Astrocyte (in vitro differentiated cells and primary cell): Measurements from ENCODE around the gene ZFP91. TPM values are rescaled to one million over a fixed set of nuclear protein-coding genes. Genes with fewer than 3 reads are reported as not detected.

ENCODE experiments used
- DNase-seq: peaks from one replicate; pipeline ENCODE4 v3.0.0-alpha.2; 2010; ENCODE audit warnings: low read depth
- FAIRE-seq: peaks from 2 replicates; lab custom pipeline; 2011; peaks lifted over from hg19 to GRCh38; lab: Jason Lieb, UNC
- H2AFZ ChIP-seq: 2 replicates; pipeline ENCODE4 v1.6.0; 2012; ENCODE audit warnings: low read depth, low read length, inconsistent platforms
- H3K27ac ChIP-seq: 2 replicates; pipeline ENCODE4 v1.5.1; 2011; ENCODE audit warnings: low read depth, low read length, inconsistent platforms
- H3K27me3 ChIP-seq: 2 replicates; pipeline ENCODE4 v1.6.0; 2011; ENCODE audit warnings: low read length, inconsistent platforms; ENCODE audit not compliant: insufficient read depth
- H3K36me3 ChIP-seq: 2 replicates; pipeline ENCODE4 v1.5.1; 2011; ENCODE audit warnings: low read length, inconsistent platforms; ENCODE audit not compliant: insufficient read depth
- H3K4me1 ChIP-seq: 2 replicates; pipeline ENCODE4 v1.5.1; 2011; ENCODE audit warnings: low read length, inconsistent platforms; ENCODE audit not compliant: insufficient read depth
- H3K4me2 ChIP-seq: 2 replicates; pipeline ENCODE4 v1.6.0; 2012; ENCODE audit warnings: low read length, inconsistent platforms
- H3K4me3 ChIP-seq: 2 replicates; pipeline ENCODE4 v1.5.1; 2011; ENCODE audit warnings: low read depth, mild to moderate bottlenecking, low read length, inconsistent platforms; ENCODE audit not compliant: insufficient read depth
- H3K79me2 ChIP-seq: 2 replicates; pipeline ENCODE4 v1.6.0; 2012; ENCODE audit warnings: mild to moderate bottlenecking, low read length, inconsistent platforms; ENCODE audit not compliant: insufficient read depth
- H3K9ac ChIP-seq: 2 replicates; pipeline ENCODE4 v1.6.0; 2012; ENCODE audit warnings: mild to moderate bottlenecking, low read length, inconsistent platforms
- H3K9me3 ChIP-seq: 2 replicates; pipeline ENCODE4 v1.5.1; 2012; ENCODE audit warnings: low read depth, mild to moderate bottlenecking, low read length, inconsistent platforms; ENCODE audit not compliant: insufficient read depth
- H4K20me1 ChIP-seq: 2 replicates; pipeline ENCODE4 v1.6.0; 2012; ENCODE audit warnings: low read length, inconsistent platforms; ENCODE audit not compliant: insufficient read depth
- H3K27ac Mint-ChIP-seq: one replicate; pipeline ENCODE4 v1.8.0; 2021; ENCODE audit warnings: mild to moderate bottlenecking, mixed read lengths; ENCODE audit not compliant: unreplicated experiment
- H3K27me3 Mint-ChIP-seq: one replicate; pipeline ENCODE4 v1.8.0; 2021; ENCODE audit warnings: low read depth, mixed read lengths; ENCODE audit not compliant: unreplicated experiment
- H3K36me3 Mint-ChIP-seq: one replicate; pipeline ENCODE4 v1.8.0; 2021; ENCODE audit warnings: low read depth, mixed read lengths; ENCODE audit not compliant: unreplicated experiment
- H3K4me1 Mint-ChIP-seq: one replicate; pipeline ENCODE4 v1.8.0; 2021; ENCODE audit warnings: low read depth, mixed read lengths; ENCODE audit not compliant: unreplicated experiment
- H3K4me3 Mint-ChIP-seq: one replicate; pipeline ENCODE4 v1.8.0; 2021; ENCODE audit warnings: mild to moderate bottlenecking, moderate library complexity, mixed read lengths; ENCODE audit not compliant: unreplicated experiment
- H3K9me3 Mint-ChIP-seq: one replicate; pipeline ENCODE4 v1.8.0; 2021; ENCODE audit warnings: mild to moderate bottlenecking, mixed read lengths; ENCODE audit not compliant: unreplicated experiment
- CTCF ChIP-seq: IDR thresholded peaks from 2 replicates; pipeline ENCODE4 v1.5.1; 2011; ENCODE audit warnings: low read depth, mild to moderate bottlenecking, inconsistent platforms, low read length, moderate library complexity; ENCODE audit not compliant: insufficient read depth
- EZH2 ChIP-seq: IDR thresholded peaks from 2 replicates; pipeline ENCODE4 v1.6.1; 2012; ENCODE audit warnings: mild to moderate bottlenecking, low read length, inconsistent platforms; ENCODE audit not compliant: insufficient read depth
- total RNA-seq: library from RNA; stranded (reverse); gene quantifications from 2 replicates; pipeline ENCODE4 v1.2.1, GENCODE V29; 2021

ZFP91 gene
- total RNA-seq, 1 donor from 2014 or later: 40.1 TPM

- peaks cover 8% of the 10 kb centered on the region for H3K9me3 Mint-ChIP-seq
Measured at GRCh38 chr11:58641803-58642581, 63.1 kb downstream of the ZFP91 start.

DNA sequence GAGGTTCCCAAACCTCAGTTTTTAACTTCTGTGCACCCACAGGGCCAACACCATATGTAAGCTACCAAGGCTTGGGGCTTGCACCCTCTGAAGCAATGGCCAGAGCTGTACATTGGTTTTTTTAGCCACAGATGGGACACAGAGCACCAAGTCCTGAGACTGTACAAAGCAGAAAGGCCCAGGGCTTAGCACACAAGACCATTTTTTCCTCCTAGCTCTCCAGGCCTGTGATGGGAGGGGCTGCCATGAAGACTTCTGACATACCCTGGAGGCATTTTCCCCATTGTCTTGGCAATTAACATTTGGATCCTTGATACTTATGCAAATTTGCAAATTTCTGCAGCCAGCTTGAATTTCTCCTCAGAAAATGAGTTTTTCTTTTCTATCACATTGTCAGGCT lies 67.0 kb downstream of the ZFP91 start:
- Mint-ChIP-seq H3K4me3 (no peak overlapping the region), H3K36me3 (no peaks in the 10 kb centered on the region), H3K27ac (no peak overlapping the region), H3K4me1 (no peaks in the 10 kb centered on the region), H3K9me3 (peaks cover 8% of the 10 kb centered on the region), H3K27me3 (no peaks in the 10 kb centered on the region)
- Histone ChIP-seq H4K20me1 (no peaks in the 10 kb centered on the region), H3K4me3 (no peak overlapping the region), H2AFZ (no peak overlapping the region), H3K79me2 (no peaks in the 10 kb centered on the region), H3K4me1 (no peaks in the 10 kb centered on the region), H3K9me3 (no peaks in the 10 kb centered on the region), H3K9ac (no peak overlapping the region), H3K4me2 (no peak overlapping the region), H3K27ac (no peak overlapping the region), H3K27me3 (no peaks in the 10 kb centered on the region), H3K36me3 (no peaks in the 10 kb centered on the region)
- FAIRE-seq: no peak
- DNase-seq: no peak
- TF ChIP-seq CTCF: no peak
- no peak for TF ChIP-seq EZH2

More at GRCh38 chr11:58641803-58642581, 63.1 kb downstream of the ZFP91 start:
- no peak for TF ChIP-seq CTCF
- no peak for TF ChIP-seq EZH2
- no peak overlapping the region for H3K27ac ChIP-seq
- no peaks in the 10 kb centered on the region for H4K20me1 ChIP-seq
- H3K79me2 ChIP-seq: no peaks in the 10 kb centered on the region
- no peak overlapping the region for H3K4me3 Mint-ChIP-seq
- no peak for FAIRE-seq
- H3K4me1 Mint-ChIP-seq: no peaks in the 10 kb centered on the region
- H3K36me3 ChIP-seq: no peaks in the 10 kb centered on the region
- no peak for DNase-seq
- no peak overlapping the region for H2AFZ ChIP-seq
- H3K27me3 ChIP-seq: no peaks in the 10 kb centered on the region
- H3K4me1 ChIP-seq: no peaks in the 10 kb centered on the region
- no peak overlapping the region for H3K4me2 ChIP-seq
- no peaks in the 10 kb centered on the region for H3K36me3 Mint-ChIP-seq
- H3K27ac Mint-ChIP-seq: no peak overlapping the region
- no peaks in the 10 kb centered on the region for H3K9me3 ChIP-seq
- H3K4me3 ChIP-seq: no peak overlapping the region
- H3K9ac ChIP-seq: no peak overlapping the region
- H3K27me3 Mint-ChIP-seq: peaks cover 4% of the 10 kb centered on the region

DNA sequence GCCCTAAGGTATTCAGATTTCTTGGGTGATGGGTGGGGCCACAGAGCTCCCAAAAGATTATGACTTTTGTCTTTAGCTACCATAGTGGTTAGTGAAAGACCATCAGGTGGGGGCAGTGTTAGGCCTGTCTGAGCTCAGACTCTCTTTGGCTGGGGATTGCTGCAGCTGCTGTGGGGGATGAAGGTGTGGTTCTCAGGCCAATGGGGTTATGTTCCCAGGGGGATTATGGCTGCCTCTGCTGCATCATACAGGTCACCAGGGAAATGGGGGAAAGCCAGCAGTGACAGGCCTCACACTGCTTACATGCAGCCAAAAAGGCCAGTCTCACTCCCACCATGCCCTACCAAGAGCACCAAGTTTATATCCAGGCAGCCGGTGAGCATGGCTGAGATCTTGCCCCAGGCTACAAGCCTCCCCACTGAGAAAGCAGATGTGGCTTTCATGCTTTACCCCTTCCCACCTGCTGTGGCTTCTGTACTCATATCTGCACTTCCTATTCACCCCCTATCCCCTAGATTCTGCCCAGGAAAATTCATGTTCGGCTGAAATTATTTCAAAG lies 68.4 kb downstream of the ZFP91 start:
- no peak for FAIRE-seq
- H3K9me3 Mint-ChIP-seq: peaks cover 8% of the 10 kb centered on the region

More for the DNA sequence above, 68.4 kb downstream of the ZFP91 start:
- Mint-ChIP-seq H3K27ac (no peak overlapping the region), H3K36me3 (no peaks in the 10 kb centered on the region), H3K27me3 (no peaks in the 10 kb centered on the region), H3K4me3 (no peak overlapping the region), H3K4me1 (no peaks in the 10 kb centered on the region)
- Histone ChIP-seq H3K4me2 (no peak overlapping the region), H3K9me3 (no peaks in the 10 kb centered on the region), H3K36me3 (no peaks in the 10 kb centered on the region), H3K79me2 (no peaks in the 10 kb centered on the region), H3K4me3 (no peak overlapping the region), H4K20me1 (no peaks in the 10 kb centered on the region), H3K27ac (no peak overlapping the region), H3K27me3 (no peaks in the 10 kb centered on the region), H2AFZ (no peak overlapping the region), H3K4me1 (no peaks in the 10 kb centered on the region), H3K9ac (no peak overlapping the region)
- DNase-seq: no peak
- TF ChIP-seq CTCF: no peak
- no peak for TF ChIP-seq EZH2
